Stimulated activated CD4-positive, alpha-beta T cell treated with anti-CD3 and anti-CD28 coated beads, Interleukin-4, amount 100 ng/mL, for 24 hours (primary cell): ENCODE results near the gene TFB1M.
A peak's percentile ranks its signal among the peaks of the same experiment; 100 is the strongest.
"Not testable (repeated sequence)": the region's sequence is repeated elsewhere in the genome, so short reads cannot be mapped to it uniquely, and the experiment has no call there.

Source experiments
- DNase-seq: peaks from one replicate; pipeline ENCODE4 v3.0.0-alpha.2; 2020

Gene TFB1M

GRCh38 chr6:155234167-155234566 lies 80.1 kb downstream of the TFB1M start:
- no peak for DNase-seq

- DNase-seq = no peak
These were observed 81.4 kb downstream of the TFB1M start for GRCh38 chr6:155232848-155233247.

- not testable (repeated sequence) for DNase-seq
These were observed 83.3 kb downstream of the TFB1M start for GRCh38 chr6:155230975-155231374.

GRCh38 chr6:155228546-155229166 lies 85.6 kb downstream of the TFB1M start:
- DNase-seq = no peak

GRCh38 chr6:155227046-155227445 lies 87.2 kb downstream of the TFB1M start:
- DNase-seq = no peak

GRCh38 chr6:155224618-155225017 lies 89.7 kb downstream of the TFB1M start:
- DNase-seq = no peak

GRCh38 chr6:155223646-155224451 lies 90.4 kb downstream of the TFB1M start:
- peak; percentile 69 for DNase-seq

- no peak for DNase-seq
These were observed 91.8 kb downstream of the TFB1M start for GRCh38 chr6:155222506-155222905.

- no peak for DNase-seq
These were observed 93.2 kb downstream of the TFB1M start for GRCh38 chr6:155221086-155221485.

- no peak for DNase-seq
These were observed 94.4 kb downstream of the TFB1M start for GRCh38 chr6:155219858-155220301.

- DNase-seq = no peak
These were observed 95.0 kb downstream of the TFB1M start for GRCh38 chr6:155219299-155219698.

GRCh38 chr6:155218711-155219110 lies 95.6 kb downstream of the TFB1M start:
- not testable (repeated sequence) for DNase-seq

- DNase-seq = no peak
These were observed 97.8 kb downstream of the TFB1M start for GRCh38 chr6:155216312-155217046.

GRCh38 chr6:155215906-155216305 lies 98.4 kb downstream of the TFB1M start:
- no peak for DNase-seq

GRCh38 chr6:155213611-155214372 lies 100.5 kb downstream of the TFB1M start:
- no peak for DNase-seq

- no peak for DNase-seq
These were observed 101.5 kb downstream of the TFB1M start for GRCh38 chr6:155212616-155213380.

GRCh38 chr6:155212106-155212505 lies 102.2 kb downstream of the TFB1M start:
- no peak for DNase-seq

- DNase-seq = no peak
These were observed 107.1 kb downstream of the TFB1M start for GRCh38 chr6:155207223-155207622.
